ENCODE measurements around the gene ZNF662.
"Not testable (repeated sequence)": the region's sequence is repeated elsewhere in the genome, so short reads cannot be mapped to it uniquely, and the experiment has no call there.

ZNF662 gene

DNA sequence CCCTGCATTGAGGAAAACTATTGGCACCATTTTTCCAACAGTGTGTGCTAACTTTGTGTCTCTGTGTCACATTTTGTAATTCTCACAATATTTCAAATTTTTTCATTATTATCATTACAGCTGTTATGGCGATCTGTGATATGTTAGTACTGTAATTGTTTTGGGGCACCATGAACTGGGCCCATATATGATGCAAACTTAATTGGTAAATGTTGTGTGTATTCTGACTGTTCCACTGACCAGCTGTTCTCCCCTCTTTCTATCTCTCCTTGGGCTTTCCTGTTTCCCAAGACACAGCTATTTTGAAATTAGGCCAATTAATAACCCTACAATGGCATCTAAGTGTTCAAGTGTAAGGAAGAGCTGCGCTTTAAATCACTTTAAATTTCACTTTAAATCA, 28.1 kb upstream of the ZNF662 start:
- ATAC-seq (replicated peaks) (no peak), DNase-seq (no peak)
- Mint-ChIP-seq H3K9me3 (no peaks in the 10 kb centered on the region), H3K4me1 (peaks cover 7 to 15% of the 10 kb centered on the region in 2 donors), H3K4me3 (no peak overlapping the region), H3K36me3 (peaks cover 0 to 2% of the 10 kb centered on the region in 2 donors), H3K27me3 (no peaks in the 10 kb centered on the region), H3K27ac (no peak overlapping the region)

DNA sequence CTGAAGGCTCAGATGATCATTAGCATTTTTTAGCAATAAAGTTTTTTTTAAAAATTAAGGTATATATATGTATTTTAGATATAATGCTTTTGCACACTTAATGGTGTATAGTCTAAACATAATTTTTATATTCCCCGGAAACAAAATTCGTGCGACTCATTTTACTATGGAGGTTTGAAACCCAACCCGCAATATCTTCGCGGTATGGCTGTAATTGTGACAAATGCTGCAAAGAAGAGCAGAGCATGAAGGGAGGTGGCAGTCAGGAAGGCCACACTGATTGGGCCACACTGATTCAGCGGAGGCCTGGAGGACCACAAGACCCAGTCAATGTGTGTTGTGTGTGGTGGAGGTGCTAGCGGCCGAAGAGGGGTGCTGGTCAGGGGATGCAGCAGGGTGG, 25.8 kb upstream of the ZNF662 start:
- peak overlapping the region; percentile 53 for H3K27ac Mint-ChIP-seq
- H3K4me1 Mint-ChIP-seq, result peaks cover 9 to 15% of the 10 kb centered on the region in 2 donors
- H3K36me3 Mint-ChIP-seq, result no peaks in the 10 kb centered on the region
- no peak for DNase-seq
- no peaks in the 10 kb centered on the region for H3K9me3 Mint-ChIP-seq
- peaks cover 0 to 2% of the 10 kb centered on the region in 2 donors for H3K27me3 Mint-ChIP-seq
- no peak for ATAC-seq (replicated peaks)
- H3K4me3 Mint-ChIP-seq, result peak overlapping the region; percentile 82 to 84

DNA sequence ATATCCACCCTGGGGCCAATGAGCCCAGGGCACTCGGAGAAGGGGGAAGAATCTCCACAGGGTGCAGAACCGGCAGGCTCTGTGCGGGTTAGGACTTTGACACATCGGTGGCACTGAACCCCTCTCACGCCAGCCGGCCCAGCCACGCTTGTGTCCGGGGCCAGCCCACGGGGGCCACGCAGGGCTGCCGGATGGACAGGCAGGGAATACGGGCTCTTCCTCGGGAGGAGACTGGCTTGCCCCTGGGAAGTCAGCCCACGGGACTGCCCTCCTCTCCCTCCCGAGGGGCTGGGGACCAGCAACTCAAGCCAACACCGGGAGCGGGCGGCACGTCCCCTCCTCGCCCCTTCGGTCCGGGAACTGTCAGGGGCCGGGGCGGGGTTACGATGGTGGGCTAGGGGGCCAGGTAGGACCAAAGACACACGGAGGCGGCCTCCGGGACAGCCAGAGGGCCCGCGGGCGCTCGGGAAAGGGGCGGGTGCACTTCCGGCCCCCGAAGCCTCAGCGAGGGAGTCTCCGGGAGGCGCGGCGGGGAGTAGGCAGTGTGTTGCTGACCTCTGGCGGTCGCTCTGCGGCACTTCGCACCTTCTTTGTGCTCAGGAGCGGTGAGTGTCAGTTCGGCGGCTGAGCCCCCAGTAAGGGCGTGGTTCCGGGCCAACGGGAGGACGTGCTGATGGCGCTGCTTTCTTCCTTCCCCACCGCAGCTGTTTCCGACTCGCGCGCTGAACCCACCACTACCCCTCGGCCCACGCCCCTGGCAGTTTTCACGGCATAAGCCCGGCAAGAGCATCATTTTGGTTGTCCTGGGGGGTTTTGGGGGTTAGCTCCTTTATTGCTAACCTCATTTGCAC, 25.1 kb upstream of the ZNF662 start:
- ATAC-seq (replicated peaks) (peak; percentile 99), DNase-seq (peak; percentile 80)
- Mint-ChIP-seq H3K27ac (peak overlapping the region; percentile 53), H3K4me1 (peaks cover 9 to 15% of the 10 kb centered on the region in 2 donors), H3K27me3 (peaks cover 0 to 5% of the 10 kb centered on the region in 2 donors), H3K36me3 (no peaks in the 10 kb centered on the region), H3K9me3 (no peaks in the 10 kb centered on the region), H3K4me3 (peak overlapping the region; percentile 82 to 84)

DNA sequence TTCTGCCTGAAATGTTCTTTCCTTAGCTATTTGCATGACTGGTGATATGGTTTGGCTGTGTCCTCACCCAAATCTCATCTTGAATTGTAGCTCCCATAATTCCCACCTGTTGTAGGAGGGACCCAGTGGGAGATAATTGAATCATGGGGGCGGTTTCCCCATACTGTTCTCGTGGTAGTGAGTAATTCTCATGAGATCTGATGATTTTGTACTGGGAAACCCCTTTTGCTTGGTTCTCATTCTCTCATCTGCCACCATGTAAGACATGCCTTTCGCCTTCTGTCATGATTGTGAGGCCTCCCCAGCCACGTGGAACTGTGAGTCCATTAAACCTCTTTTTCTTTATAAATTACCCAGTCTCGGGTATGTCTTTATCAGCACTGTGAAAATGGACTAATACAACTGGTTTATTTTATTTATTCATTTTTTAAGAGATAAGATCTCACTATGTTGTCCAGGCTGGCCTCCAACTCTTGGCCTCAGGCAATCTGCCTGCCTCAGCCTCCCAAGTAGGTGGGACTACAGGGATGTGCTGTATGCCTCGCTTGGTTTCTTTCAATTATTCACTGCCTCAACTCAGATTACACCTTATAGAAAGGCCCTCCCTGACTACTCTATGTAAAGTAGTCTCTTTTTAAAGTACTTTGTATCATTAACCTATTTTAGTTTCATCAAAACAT, 22.6 kb upstream of the ZNF662 start:
- not testable (repeated sequence) for H3K4me3 Mint-ChIP-seq; H3K27ac Mint-ChIP-seq; H3K9me3 Mint-ChIP-seq; H3K27me3 Mint-ChIP-seq; H3K36me3 Mint-ChIP-seq; DNase-seq; ATAC-seq (replicated peaks)
- peaks cover 9 to 15% of the 10 kb centered on the region in 2 donors for H3K4me1 Mint-ChIP-seq

DNA sequence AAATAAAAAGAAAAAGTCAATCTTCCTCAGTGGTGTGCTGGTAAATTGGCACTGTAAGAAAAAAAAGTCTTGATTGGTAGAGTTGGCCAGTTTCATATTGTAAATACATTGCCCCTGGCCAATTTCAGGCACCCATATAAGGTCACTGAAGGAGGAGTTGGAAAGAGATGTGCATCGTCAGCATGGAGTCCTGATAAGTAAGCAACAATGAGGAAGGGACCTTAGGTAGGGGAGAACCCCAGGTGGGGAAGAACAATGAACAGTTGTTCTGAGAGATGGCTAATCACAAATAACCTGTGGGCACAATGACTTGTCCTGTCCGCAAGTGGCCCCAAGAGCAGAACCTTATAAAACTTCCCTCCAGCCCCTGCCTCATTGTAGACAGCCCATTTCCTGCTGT, 21.6 kb upstream of the ZNF662 start:
- peaks cover 9 to 15% of the 10 kb centered on the region in 2 donors for H3K4me1 Mint-ChIP-seq
- ATAC-seq (replicated peaks) (no peak), DNase-seq (no peak)
- peaks cover 10 to 14% of the 10 kb centered on the region in 2 donors for H3K27me3 Mint-ChIP-seq
- no peaks in the 10 kb centered on the region for H3K36me3 Mint-ChIP-seq
- no peak overlapping the region for H3K4me3 Mint-ChIP-seq
- H3K27ac Mint-ChIP-seq, result no peak overlapping the region
- no peaks in the 10 kb centered on the region for H3K9me3 Mint-ChIP-seq

DNA sequence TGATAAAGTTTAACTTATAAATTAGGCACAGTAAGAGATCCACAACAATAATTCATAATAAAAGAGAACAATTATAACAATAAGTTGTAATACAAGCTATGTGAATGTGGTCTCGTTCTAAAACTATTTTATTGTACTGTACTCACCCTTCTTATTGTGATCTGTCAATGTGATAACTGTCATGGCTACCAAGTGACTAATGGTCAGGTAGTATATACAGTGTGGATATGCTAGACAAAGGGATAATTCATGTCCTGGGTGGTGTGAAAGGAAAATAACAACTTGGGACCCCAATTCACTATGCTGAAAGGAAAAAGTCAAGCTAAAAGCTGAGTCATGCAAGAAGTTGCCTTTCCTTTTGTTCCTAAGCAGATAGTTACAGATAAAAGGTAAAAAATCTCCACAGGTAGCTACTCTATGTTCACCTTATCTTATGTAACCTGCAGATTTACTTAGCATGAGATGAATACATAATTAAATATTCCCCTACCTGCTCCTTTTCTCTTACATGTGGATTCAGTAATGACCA, 19.6 kb upstream of the ZNF662 start:
- Mint-ChIP-seq H3K27me3 (peaks cover 11 to 20% of the 10 kb centered on the region in 2 donors), H3K9me3 (no peaks in the 10 kb centered on the region), H3K27ac (no peak overlapping the region), H3K4me1 (peaks cover 2 to 4% of the 10 kb centered on the region in 2 donors), H3K4me3 (no peak overlapping the region), H3K36me3 (no peaks in the 10 kb centered on the region)
- ATAC-seq (replicated peaks), result no peak
- DNase-seq, result no peak

DNA sequence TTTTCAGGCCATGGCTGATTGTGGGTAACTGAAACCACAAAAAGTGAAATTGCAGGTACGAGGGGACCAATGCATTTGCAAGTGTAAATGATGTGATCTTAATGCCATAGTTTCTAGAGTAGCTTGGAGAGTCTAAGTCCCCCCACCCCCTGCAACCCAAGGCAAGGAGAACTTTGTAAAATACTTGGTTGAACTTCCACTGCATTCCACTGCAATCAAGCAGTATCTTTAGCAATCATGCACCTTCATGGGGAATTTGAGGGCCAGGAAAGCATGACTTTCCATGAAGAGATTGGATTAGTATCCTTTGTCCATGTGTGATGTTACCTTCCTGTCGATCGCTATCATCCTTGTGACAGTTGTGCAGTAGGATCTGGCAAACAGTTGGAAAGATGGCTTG, 18.9 kb upstream of the ZNF662 start:
- no peak overlapping the region for H3K4me3 Mint-ChIP-seq
- H3K9me3 Mint-ChIP-seq, result no peaks in the 10 kb centered on the region
- H3K27ac Mint-ChIP-seq, result no peak overlapping the region
- H3K4me1 Mint-ChIP-seq, result peaks cover 0 to 2% of the 10 kb centered on the region in 2 donors
- H3K27me3 Mint-ChIP-seq, result peaks cover 18 to 20% of the 10 kb centered on the region in 2 donors
- ATAC-seq (replicated peaks) (no peak), DNase-seq (no peak)
- no peaks in the 10 kb centered on the region for H3K36me3 Mint-ChIP-seq

DNA sequence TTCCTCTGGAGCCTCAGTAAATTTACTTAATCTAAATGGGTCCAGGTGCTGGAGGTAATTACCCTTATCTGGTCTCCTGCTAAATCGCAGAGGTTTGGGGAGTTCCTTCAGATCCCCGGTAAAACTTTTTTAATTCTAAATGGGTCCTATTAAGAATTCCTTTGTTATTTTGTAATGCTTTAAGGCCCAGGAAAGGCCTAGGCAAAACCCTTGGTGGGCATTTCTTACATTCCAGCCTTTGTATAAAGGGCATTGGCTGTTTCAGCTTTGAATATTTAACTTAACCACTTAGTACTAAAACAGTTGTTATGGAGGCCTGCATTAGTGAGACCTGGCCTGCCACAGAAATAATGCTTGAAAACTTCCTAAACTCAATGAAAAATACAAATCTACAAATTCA, 14.9 kb upstream of the ZNF662 start:
- Mint-ChIP-seq H3K9me3 (no peaks in the 10 kb centered on the region), H3K36me3 (no peaks in the 10 kb centered on the region)
- no peak for ATAC-seq (replicated peaks)

DNA sequence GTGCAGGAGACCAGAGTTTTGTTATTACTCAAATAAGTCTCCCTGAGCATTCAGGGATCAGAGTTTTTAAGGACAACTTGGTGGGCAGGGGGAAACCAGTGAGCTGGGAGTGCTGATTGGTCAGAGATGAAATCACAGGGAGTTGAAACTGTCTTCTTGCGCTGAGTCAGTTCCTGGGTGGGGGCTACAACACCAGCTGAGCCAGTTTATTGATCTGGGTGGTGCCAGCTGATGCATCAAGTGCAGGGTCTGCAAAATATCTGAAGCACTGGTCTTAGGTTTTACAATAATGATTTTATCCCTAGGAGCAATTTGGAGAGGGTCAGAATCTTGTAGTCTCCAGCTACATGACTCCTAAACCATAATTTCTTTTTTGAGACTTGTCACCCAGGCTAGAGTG, 13.8 kb upstream of the ZNF662 start:
- DNase-seq (no peak), ATAC-seq (replicated peaks) (no peak)
- no peaks in the 10 kb centered on the region for H3K9me3 Mint-ChIP-seq
- no peaks in the 10 kb centered on the region for H3K36me3 Mint-ChIP-seq
- no peak overlapping the region for H3K27ac Mint-ChIP-seq
- no peak overlapping the region for H3K4me3 Mint-ChIP-seq
- no peaks in the 10 kb centered on the region for H3K4me1 Mint-ChIP-seq
- peaks cover 11 to 25% of the 10 kb centered on the region in 2 donors for H3K27me3 Mint-ChIP-seq

More for the DNA sequence above, 14.9 kb upstream of the ZNF662 start:
- no peak overlapping the region for H3K27ac Mint-ChIP-seq
- DNase-seq, result no peak
- H3K4me1 Mint-ChIP-seq, result no peaks in the 10 kb centered on the region
- H3K4me3 Mint-ChIP-seq, result no peak overlapping the region
- H3K27me3 Mint-ChIP-seq, result peaks cover 15 to 25% of the 10 kb centered on the region in 2 donors

DNA sequence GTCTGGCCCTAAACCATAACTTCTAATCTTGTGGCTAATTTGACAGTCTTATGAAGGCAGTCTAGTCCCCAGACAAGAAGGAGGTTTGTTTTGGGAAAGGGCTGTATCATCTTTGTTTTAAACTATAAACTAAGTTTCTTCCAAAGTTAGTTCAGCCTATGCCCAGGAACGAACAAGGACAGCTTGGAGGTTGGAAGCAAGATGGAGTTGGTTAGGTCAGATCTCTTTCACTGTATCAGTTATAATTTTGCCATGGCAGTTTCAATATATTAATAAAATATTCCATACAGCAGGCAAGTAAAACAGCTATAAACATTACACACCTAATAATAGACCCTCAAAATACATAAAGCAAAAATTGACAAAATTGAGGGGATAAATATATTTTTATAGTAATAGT, 13.1 kb upstream of the ZNF662 start:
- peaks cover 11 to 25% of the 10 kb centered on the region in 2 donors for H3K27me3 Mint-ChIP-seq
- no peak overlapping the region for H3K4me3 Mint-ChIP-seq
- DNase-seq, result no peak
- H3K36me3 Mint-ChIP-seq, result no peaks in the 10 kb centered on the region
- ATAC-seq (replicated peaks), result no peak
- H3K27ac Mint-ChIP-seq, result no peak overlapping the region
- H3K9me3 Mint-ChIP-seq, result no peaks in the 10 kb centered on the region
- no peaks in the 10 kb centered on the region for H3K4me1 Mint-ChIP-seq

DNA sequence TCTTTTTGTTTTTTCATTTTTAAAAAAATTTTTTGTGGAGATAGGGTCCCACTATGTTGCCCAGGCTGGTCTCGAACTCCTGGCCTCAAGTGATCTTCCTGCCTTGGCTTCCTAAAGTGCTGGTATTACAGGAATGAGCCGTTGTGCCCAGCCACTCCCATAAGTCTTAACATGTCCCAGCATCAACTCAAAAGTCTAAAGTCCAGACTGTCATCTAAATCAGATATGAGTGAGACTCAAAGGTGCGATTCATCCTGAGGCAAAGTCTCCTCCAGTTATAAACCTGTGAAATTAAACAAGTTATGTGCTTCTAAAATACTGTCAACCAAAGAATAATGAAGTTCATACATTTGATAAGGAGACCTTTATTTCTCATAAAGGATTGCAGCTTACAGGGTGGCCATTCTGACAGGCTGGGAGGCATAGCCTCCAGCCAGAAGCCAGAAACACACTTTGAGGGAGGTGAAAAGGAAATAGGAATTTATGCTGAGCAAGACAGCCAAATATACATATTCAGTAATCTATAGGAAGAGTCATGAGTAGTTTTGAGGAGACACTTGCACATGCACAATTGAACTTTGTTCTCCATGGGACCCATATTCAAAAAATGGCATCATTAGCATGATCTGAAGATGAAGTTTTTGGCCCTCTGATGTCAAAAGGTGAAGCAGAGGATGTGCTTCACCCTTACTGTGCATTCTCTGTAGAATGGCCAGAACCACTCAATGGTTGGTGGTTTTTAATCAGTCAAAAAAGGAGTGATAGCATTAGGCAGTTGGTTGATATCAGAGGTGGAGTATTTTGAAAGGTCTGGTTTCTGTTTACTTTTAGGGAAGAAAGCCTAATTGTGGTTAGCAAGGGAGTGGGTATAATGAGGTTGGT, 11.0 kb upstream of the ZNF662 start:
- DNase-seq, result no peak
- H3K4me3 Mint-ChIP-seq, result no peak overlapping the region
- H3K27me3 Mint-ChIP-seq, result peaks cover 2 to 15% of the 10 kb centered on the region in 2 donors
- H3K4me1 Mint-ChIP-seq, result no peaks in the 10 kb centered on the region
- peak; percentile 31 to 38 for ATAC-seq (replicated peaks)
- H3K36me3 Mint-ChIP-seq, result no peaks in the 10 kb centered on the region
- no peak overlapping the region for H3K27ac Mint-ChIP-seq
- H3K9me3 Mint-ChIP-seq, result no peaks in the 10 kb centered on the region

DNA sequence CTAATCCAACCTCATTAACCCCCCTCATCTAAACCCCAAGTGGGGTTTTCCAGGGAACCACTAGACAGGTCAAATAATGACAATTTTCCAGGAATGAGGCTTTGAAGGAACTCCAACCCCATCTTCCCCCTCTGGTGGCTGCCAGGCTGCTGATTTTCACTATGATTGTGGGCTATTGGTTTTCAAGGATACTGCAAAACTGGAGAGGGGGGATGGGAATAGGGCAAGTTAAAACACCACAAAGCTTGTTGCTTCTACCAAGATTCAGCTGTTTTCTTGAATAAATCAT, 10.4 kb upstream of the ZNF662 start:
- H3K9me3 Mint-ChIP-seq, result no peaks in the 10 kb centered on the region
- ATAC-seq (replicated peaks) (no peak), DNase-seq (no peak)
- H3K27ac Mint-ChIP-seq, result no peak overlapping the region
- H3K27me3 Mint-ChIP-seq, result peaks cover 1 to 15% of the 10 kb centered on the region in 2 donors
- H3K36me3 Mint-ChIP-seq, result no peaks in the 10 kb centered on the region
- no peaks in the 10 kb centered on the region for H3K4me1 Mint-ChIP-seq
- H3K4me3 Mint-ChIP-seq, result no peak overlapping the region

DNA sequence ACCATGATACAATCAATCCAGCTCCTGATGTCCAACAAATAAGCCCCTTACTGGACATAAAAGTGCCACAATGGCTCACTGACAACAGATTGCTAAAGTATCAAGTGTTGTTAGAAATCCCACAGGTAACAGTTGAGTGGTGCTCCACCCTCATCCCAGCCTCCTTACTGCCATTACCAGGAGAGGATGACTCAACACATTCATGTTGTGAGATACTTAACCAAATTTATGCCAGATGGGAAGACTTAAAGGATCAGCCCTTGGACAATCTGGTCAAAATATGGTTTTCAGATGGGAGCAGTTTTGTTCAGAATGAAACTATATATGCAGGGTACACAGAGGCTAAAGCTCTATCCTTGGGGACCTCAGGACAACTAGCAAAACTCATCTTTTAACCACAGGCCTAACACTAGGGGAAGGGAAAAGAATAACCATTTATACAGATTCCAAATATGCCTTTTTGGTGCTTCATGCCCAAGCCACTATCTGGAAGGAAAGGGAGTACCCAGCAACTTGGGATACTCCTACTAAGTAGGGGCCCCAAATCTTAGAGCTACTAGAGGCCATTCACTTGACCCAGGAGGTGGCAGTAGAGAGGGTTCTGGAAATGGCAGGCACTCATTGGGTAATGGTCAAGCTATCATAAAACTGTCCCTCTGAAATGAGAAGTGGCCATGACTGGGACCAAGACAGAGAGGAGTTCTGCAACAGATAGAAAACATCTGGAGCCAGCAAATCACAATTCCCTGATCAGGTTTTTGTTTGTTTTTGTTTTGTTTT, 6.9 kb upstream of the ZNF662 start:
- Mint-ChIP-seq H3K27ac (no peak overlapping the region), H3K4me3 (no peak overlapping the region), H3K9me3 (peaks cover under 1% of the 10 kb centered on the region in 2 donors), H3K27me3 (peaks cover 12 to 21% of the 10 kb centered on the region in 2 donors), H3K4me1 (no peaks in the 10 kb centered on the region), H3K36me3 (peaks cover 0 to under 1% of the 10 kb centered on the region in 2 donors)
- DNase-seq (no peak), ATAC-seq (replicated peaks) (no peak)

Data from stimulated activated naive B cell treated with anti-CD40 and anti-IgM and Interleukin-4, amounts not matched to agents 10 μg/mL and 1 μg/mL and 100 μg/mL, for 72 hours (primary cell).